LNCaP clone FGC (cell line): ENCODE results near the gene GRIK1.

ENCODE experiments used
- DNase-seq: peaks from one replicate; pipeline ENCODE4 v3.0.0-alpha.2; 2011; ENCODE audit warnings: low read depth
- H3K4me3 ChIP-seq: 2 replicates; pipeline ENCODE4 v1.5.1; 2011; ENCODE audit warnings: mild to moderate bottlenecking, low read depth, low read length, control low read depth
- TF ChIP-seq, protein P1 (sequence below): IDR thresholded peaks from 2 replicates; pipeline ENCODE4 v1.5.1; 2012; ENCODE audit warnings: mild to moderate bottlenecking; ENCODE audit not compliant: control insufficient read depth, insufficient read depth; ENCODE audit errors: extremely low read depth

The GRIK1 gene

DNA sequence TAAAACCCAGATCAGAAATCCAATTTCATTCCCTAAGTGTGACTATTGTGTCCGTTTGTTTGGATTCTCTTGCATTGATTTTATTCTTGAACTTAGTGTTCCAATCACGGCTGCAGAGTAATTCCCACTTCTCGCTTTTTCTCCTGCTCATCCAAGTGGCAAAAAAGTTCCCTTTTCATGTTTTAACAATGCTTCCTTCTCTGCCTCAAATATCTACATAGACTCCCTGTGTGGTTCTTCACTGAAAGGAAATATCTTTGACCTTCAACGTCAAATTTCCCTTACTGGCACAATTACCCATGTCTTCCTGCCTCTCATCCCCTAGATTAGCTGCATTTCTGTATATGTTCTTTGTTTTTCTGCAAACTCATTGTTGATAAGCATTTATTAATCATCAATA, 335.7 kb downstream of the GRIK1 start:
- no peak for DNase-seq
- TF ChIP-seq, protein P1, sequence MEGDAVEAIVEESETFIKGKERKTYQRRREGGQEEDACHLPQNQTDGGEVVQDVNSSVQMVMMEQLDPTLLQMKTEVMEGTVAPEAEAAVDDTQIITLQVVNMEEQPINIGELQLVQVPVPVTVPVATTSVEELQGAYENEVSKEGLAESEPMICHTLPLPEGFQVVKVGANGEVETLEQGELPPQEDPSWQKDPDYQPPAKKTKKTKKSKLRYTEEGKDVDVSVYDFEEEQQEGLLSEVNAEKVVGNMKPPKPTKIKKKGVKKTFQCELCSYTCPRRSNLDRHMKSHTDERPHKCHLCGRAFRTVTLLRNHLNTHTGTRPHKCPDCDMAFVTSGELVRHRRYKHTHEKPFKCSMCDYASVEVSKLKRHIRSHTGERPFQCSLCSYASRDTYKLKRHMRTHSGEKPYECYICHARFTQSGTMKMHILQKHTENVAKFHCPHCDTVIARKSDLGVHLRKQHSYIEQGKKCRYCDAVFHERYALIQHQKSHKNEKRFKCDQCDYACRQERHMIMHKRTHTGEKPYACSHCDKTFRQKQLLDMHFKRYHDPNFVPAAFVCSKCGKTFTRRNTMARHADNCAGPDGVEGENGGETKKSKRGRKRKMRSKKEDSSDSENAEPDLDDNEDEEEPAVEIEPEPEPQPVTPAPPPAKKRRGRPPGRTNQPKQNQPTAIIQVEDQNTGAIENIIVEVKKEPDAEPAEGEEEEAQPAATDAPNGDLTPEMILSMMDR = no peak
- no peak overlapping the region for H3K4me3 ChIP-seq

- no peak for DNase-seq
- H3K4me3 ChIP-seq = no peak overlapping the region
- TF ChIP-seq, protein P1 = no peak
These were observed 338.7 kb downstream of the GRIK1 start for GRCh38 chr21:29601047-29601446.

DNA sequence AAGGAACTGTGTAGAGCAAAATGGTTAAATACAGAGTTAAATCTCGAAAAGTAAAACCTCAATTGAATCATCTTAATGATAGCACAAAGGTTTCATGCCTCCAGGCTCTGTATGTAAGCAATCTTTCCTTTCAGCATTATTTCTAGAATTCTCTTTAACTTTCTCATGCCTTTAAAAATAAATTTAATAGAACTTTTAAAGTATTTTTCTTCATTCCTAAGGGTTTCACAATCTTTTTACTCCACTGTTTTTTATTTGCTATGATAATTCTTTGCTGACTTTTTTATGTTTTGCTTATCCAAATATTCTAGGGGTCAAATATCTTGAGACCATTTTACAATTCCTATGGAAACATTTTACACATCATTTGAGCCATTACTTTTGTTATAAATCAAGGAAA, 353.1 kb downstream of the GRIK1 start:
- no peak overlapping the region for H3K4me3 ChIP-seq
- TF ChIP-seq, protein P1 = no peak
- no peak for DNase-seq

DNA sequence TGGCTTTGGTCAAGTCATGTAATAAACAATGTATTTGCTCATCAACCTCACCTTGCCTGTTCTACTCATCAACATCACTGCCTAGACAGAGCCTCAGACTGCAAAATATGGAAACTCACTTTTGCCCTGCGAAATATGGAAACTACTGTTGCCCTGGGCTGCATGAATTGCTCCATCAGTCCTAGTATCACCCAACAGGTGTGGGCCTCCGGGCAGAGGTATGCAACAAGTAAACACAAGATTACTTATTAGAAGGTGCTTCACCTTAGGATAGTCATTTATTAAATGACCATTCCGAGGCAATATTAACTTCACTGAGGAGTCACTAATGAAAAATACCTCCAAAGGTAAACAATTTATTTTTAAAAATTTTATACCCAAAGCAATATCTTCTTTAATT, 354.3 kb downstream of the GRIK1 start:
- TF ChIP-seq, protein P1 = no peak
- H3K4me3 ChIP-seq = no peak overlapping the region
- no peak for DNase-seq

DNA sequence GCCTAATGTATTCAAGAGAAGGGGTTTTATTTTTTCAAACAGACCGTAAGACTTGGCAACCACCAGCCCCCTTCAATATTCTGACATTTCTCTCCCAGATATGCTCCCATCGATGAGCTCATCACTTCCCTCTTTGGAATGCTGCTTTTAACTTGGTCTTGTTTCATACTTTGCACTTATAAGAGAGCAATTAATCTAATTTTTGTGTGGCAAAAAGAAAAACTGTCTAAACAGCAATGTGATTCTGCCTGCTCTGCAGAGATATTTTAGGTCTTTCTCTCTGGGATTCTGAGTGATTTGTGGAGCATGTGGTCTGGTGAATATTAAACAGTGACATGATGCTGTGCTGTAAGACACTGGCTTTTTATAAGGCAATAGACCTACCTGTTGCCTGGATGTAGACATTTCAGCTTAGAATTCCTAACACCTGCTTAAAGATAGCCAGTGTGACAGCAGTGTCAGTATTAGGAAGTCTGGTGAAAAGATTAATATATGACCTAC, 356.3 kb downstream of the GRIK1 start:
- H3K4me3 ChIP-seq = no peak overlapping the region
- TF ChIP-seq, protein P1 = no peak
- no peak for DNase-seq

DNA sequence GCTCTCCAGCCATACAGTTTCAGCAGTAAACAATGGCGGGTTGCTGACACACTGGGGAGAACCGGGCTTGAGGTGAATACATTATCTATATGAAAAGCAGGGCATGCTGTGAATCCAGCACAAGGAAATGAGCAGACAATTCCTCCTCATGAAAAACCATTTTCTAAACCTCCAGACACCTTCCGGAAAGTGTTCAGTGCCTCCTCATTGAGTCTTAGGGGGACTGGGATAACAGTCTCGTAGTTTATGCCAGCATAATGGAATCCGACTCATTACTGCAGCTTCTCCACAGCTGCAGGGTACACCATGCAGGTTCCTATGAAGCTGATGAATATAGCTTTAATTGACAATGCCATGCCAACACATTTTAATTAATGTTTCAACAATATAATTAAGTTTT, 356.9 kb downstream of the GRIK1 start:
- H3K4me3 ChIP-seq = no peak overlapping the region
- TF ChIP-seq, protein P1 = no peak
- no peak for DNase-seq

DNA sequence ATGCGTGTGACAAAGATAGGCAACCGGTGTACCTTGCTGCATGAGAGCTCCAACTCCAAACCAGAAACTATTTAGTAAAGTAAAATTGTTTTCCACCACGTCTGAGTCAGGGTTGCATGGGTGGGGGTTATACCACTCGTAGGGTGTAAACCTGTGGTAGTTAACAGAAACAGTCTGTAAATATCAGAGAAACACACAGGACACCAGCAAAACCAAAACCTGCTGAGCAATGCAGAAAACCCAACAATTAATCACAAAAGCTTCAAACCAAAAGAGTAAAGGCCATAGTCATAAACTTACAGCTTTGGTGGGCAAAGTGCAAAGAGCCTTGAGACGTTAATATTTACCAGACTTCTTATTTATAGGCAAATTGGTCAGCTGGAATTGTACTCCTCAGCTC, 358.4 kb downstream of the GRIK1 start:
- TF ChIP-seq, protein P1 = no peak
- no peak overlapping the region for H3K4me3 ChIP-seq
- DNase-seq = no peak
